ENCODE data around the gene C17orf78. TPM values are rescaled to one million over a fixed set of nuclear protein-coding genes. Genes with fewer than 3 reads are reported as not detected.

The C17orf78 gene
- not detected for total RNA-seq (ENCODE audit: unreplicated experiment)
- long read RNA-seq: 0 reads

DNA sequence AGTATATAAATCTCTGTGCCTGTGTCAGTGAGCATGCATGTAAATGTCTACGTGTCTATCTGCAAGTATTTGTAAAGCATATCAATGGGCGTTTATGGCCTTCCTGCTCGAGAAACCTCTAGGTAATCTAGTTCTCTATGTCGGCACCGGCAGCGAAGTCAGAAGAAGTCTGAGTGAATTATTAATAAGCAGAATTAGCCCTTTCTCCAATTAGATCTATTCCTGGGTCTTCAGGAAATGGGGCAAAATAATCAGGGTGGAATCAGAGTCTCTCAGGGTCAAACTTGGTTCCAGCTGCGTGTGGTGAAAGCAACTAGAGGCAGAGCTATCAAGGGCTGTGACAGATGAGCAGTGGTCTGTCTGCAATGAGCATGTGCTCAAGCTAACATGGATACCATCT lies at the start of gene C17orf78:
Gene C17orf78, plus strand, starts transcription at position 280 of the 400 bp plus-strand sequence. Its CDS starts 108 bp downstream, at position 388.
- no peak within 1 kb of the TSS for H3K4me3 Mint-ChIP-seq (ENCODE audit: unreplicated experiment)
- no peak for DNase-seq (ENCODE audit: low spot score)
- H3K4me1 Mint-ChIP-seq (ENCODE audit: unreplicated experiment): no peaks in the 10 kb centered on the region
- H3K9me3 Mint-ChIP-seq (ENCODE audit: unreplicated experiment): no peaks in the 10 kb centered on the region
- no peaks in the 10 kb centered on the region for H3K27me3 Mint-ChIP-seq (ENCODE audit: unreplicated experiment)
- no peak within 1 kb of the TSS for H3K27ac Mint-ChIP-seq (ENCODE audit: unreplicated experiment)
- TF ChIP-seq, protein P1, sequence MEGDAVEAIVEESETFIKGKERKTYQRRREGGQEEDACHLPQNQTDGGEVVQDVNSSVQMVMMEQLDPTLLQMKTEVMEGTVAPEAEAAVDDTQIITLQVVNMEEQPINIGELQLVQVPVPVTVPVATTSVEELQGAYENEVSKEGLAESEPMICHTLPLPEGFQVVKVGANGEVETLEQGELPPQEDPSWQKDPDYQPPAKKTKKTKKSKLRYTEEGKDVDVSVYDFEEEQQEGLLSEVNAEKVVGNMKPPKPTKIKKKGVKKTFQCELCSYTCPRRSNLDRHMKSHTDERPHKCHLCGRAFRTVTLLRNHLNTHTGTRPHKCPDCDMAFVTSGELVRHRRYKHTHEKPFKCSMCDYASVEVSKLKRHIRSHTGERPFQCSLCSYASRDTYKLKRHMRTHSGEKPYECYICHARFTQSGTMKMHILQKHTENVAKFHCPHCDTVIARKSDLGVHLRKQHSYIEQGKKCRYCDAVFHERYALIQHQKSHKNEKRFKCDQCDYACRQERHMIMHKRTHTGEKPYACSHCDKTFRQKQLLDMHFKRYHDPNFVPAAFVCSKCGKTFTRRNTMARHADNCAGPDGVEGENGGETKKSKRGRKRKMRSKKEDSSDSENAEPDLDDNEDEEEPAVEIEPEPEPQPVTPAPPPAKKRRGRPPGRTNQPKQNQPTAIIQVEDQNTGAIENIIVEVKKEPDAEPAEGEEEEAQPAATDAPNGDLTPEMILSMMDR (IDR thresholded peaks at IDR 0.05; ENCODE audit: unreplicated experiment): no peak
- no peaks in the 10 kb centered on the region for H3K36me3 Mint-ChIP-seq (ENCODE audit: low read depth, unreplicated experiment)

- no peak for DNase-seq (ENCODE audit: low spot score)
- no peaks in the 10 kb centered on the region for H3K27me3 Mint-ChIP-seq (ENCODE audit: unreplicated experiment)
- TF ChIP-seq, protein P1 (IDR thresholded peaks at IDR 0.05; ENCODE audit: unreplicated experiment): no peak
- H3K4me3 Mint-ChIP-seq (ENCODE audit: unreplicated experiment): no peak overlapping the region
- H3K36me3 Mint-ChIP-seq (ENCODE audit: low read depth, unreplicated experiment): peaks cover under 1% of the 10 kb centered on the region
- no peaks in the 10 kb centered on the region for H3K9me3 Mint-ChIP-seq (ENCODE audit: unreplicated experiment)
- H3K27ac Mint-ChIP-seq (ENCODE audit: unreplicated experiment): no peak overlapping the region
- H3K4me1 Mint-ChIP-seq (ENCODE audit: unreplicated experiment): no peaks in the 10 kb centered on the region
Observed at GRCh38 chr17:37327341-37328090, 48.3 kb upstream of the C17orf78 start.

DNA sequence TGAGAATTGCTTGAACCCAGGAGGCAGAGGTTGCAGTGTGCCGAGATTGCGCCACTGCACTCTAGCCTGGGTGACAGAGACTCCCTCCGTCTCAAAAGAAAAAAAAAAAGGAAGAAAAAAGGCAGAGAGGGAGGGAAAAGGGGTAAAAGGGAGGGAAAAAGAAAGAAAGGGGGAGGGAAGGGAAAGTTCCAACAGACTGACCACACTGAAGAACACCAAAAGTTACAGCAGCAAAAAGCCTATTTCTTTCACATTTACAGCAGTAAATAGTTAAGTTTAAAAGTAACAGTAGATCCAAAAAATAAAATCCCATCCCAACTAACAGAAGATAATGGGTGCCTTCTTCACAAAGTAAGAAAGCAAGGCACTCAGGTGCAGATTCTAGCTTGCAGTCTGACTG lies 36.9 kb upstream of the C17orf78 start:
- Mint-ChIP-seq H3K27ac (ENCODE audit: unreplicated experiment) (no peak overlapping the region), H3K4me3 (ENCODE audit: unreplicated experiment) (no peak overlapping the region), H3K27me3 (ENCODE audit: unreplicated experiment) (no peaks in the 10 kb centered on the region), H3K4me1 (ENCODE audit: unreplicated experiment) (peaks cover 18% of the 10 kb centered on the region), H3K36me3 (ENCODE audit: low read depth, unreplicated experiment) (peaks cover 8% of the 10 kb centered on the region), H3K9me3 (ENCODE audit: unreplicated experiment) (no peaks in the 10 kb centered on the region)
- no peak for DNase-seq (ENCODE audit: low spot score)
- TF ChIP-seq, protein P1 (IDR thresholded peaks at IDR 0.05; ENCODE audit: unreplicated experiment): no peak

GRCh38 chr17:37339321-37339720 lies 36.5 kb upstream of the C17orf78 start:
- H3K27ac Mint-ChIP-seq (ENCODE audit: unreplicated experiment): no peak overlapping the region
- no peaks in the 10 kb centered on the region for H3K9me3 Mint-ChIP-seq (ENCODE audit: unreplicated experiment)
- no peaks in the 10 kb centered on the region for H3K27me3 Mint-ChIP-seq (ENCODE audit: unreplicated experiment)
- no peak for DNase-seq (ENCODE audit: low spot score)
- H3K4me1 Mint-ChIP-seq (ENCODE audit: unreplicated experiment): peaks cover 18% of the 10 kb centered on the region
- peaks cover 8% of the 10 kb centered on the region for H3K36me3 Mint-ChIP-seq (ENCODE audit: low read depth, unreplicated experiment)
- H3K4me3 Mint-ChIP-seq (ENCODE audit: unreplicated experiment): no peak overlapping the region
- TF ChIP-seq, protein P1 (IDR thresholded peaks at IDR 0.05; ENCODE audit: unreplicated experiment): no peak

GRCh38 chr17:37340804-37341203 lies 35.0 kb upstream of the C17orf78 start:
- Mint-ChIP-seq H3K4me1 (ENCODE audit: unreplicated experiment) (peaks cover 9% of the 10 kb centered on the region), H3K9me3 (ENCODE audit: unreplicated experiment) (no peaks in the 10 kb centered on the region), H3K4me3 (ENCODE audit: unreplicated experiment) (no peak overlapping the region), H3K36me3 (ENCODE audit: low read depth, unreplicated experiment) (no peaks in the 10 kb centered on the region), H3K27ac (ENCODE audit: unreplicated experiment) (no peak overlapping the region), H3K27me3 (ENCODE audit: unreplicated experiment) (no peaks in the 10 kb centered on the region)
- DNase-seq (ENCODE audit: low spot score): no peak
- TF ChIP-seq, protein P1 (IDR thresholded peaks at IDR 0.05; ENCODE audit: unreplicated experiment): no peak
